Liver (tissue), 3 donors: ENCODE data around the gene DSTN.

ENCODE experiments used
- ATF3 ChIP-seq: IDR thresholded peaks from 2 replicates; pipeline ENCODE4 v1.6.1; 2016; ENCODE audit warnings: antibody characterized with exemption
- CTCF ChIP-seq: fragments of 150-350 bp; IDR thresholded peaks from 2 replicates; pipeline ENCODE4 v1.5.1; 2017; ENCODE audit warnings: improper control_type of control experiment, low read depth, low read length; ENCODE audit not compliant: missing input control
- GABPA ChIP-seq, 2 donors: IDR thresholded peaks in 1 of 2; conservative IDR thresholded peaks in 1 of 2; 2 replicates each; pipeline ENCODE4 v1.6.1; 2016; ENCODE audit warnings: antibody characterized with exemption in 2 of 2, mild to moderate bottlenecking in 1 of 2, moderate library complexity in 1 of 2
- MAX ChIP-seq: IDR thresholded peaks from 2 replicates; pipeline ENCODE4 v1.6.1; 2016; ENCODE audit warnings: antibody characterized with exemption
- RXRA ChIP-seq, 2 donors: IDR thresholded peaks; 2 replicates each; pipeline ENCODE4 v1.6.1; 2017 to 2018; ENCODE audit warnings: antibody characterized with exemption in 2 of 2, mild to moderate bottlenecking in 1 of 2
- TAF1 ChIP-seq: conservative IDR thresholded peaks from 2 replicates; pipeline ENCODE4 v1.6.1; 2016; ENCODE audit warnings: antibody characterized with exemption, mild to moderate bottlenecking
- ZBTB33 ChIP-seq: IDR thresholded peaks from 2 replicates; pipeline ENCODE4 v1.6.1; 2016; ENCODE audit warnings: antibody characterized with exemption
- donor health status: healthy.
- donor health status: healthy.

- TF ChIP-seq CTCF (no peak), ZBTB33 (no peak), GABPA (IDR thresholded peaks at IDR 0.05 in 1 of 2, conservative IDR thresholded peaks at IDR 0.05 in 1 of 2) (no peak), RXRA (IDR thresholded peaks at IDR 0.05) (no peak), MAX (no peak), ATF3 (no peak), TAF1 (no peak)
Observed at GRCh38 chr20:17555106-17555505, 14.8 kb upstream of the DSTN start.
